Measurements from ENCODE around the gene HP1BP3.

GRCh38 chr1:20836230-20836629 is 49.1 kb upstream of the HP1BP3 start:
- TF ChIP-seq CTCF (IDR thresholded peaks at IDR 0.05): no peak
- no peak for TF ChIP-seq POLR2A (IDR thresholded peaks at IDR 0.05)
